Suprapubic skin (tissue), 4 donors: Measurements from ENCODE around the gene PLAGL1. TPM values are rescaled to one million over a fixed set of nuclear protein-coding genes. Genes with fewer than 3 reads are reported as not detected.
"Not testable (repeated sequence)": the region's sequence is repeated elsewhere in the genome, so short reads cannot be mapped to it uniquely, and the experiment has no call there.

ENCODE experiments used
- DNase-seq, 2 donors: peaks; one replicate each; pipeline ENCODE4 v3.0.0-alpha.2; 2019; ENCODE audit warnings: low spot score in 2 of 2
- H3K27ac ChIP-seq: fragments of 200-600 bp; sonication (generic); one replicate; pipeline ENCODE4 v1.5.1; 2019
- H3K27me3 ChIP-seq: fragments of 200-600 bp; sonication (generic); one replicate; pipeline ENCODE4 v1.5.1; 2019
- H3K36me3 ChIP-seq: fragments of 200-600 bp; sonication (generic); one replicate; pipeline ENCODE4 v1.5.1; 2019
- H3K4me1 ChIP-seq: fragments of 200-600 bp; sonication (generic); one replicate; pipeline ENCODE4 v1.5.1; 2019
- H3K4me3 ChIP-seq: fragments of 200-600 bp; sonication (generic); one replicate; pipeline ENCODE4 v1.5.1; 2019; ENCODE audit warnings: mild to moderate bottlenecking
- H3K9me3 ChIP-seq: fragments of 200-600 bp; sonication (generic); one replicate; pipeline ENCODE4 v1.5.1; 2019
- CTCF ChIP-seq, 2 donors: fragments of 200-600 bp in 1 of 2; fragments of 450-650 bp in 1 of 2; sonication (generic) in 1 of 2; IDR thresholded peaks; one replicate each; pipeline ENCODE4 v1.5.1; 2016 to 2019; ENCODE audit warnings: antibody characterized with exemption in 2 of 2, mild to moderate bottlenecking in 1 of 2, moderate library complexity in 1 of 2
- EP300 ChIP-seq: sonication (generic); formaldehyde crosslinking; IDR thresholded peaks from one replicate; pipeline ENCODE4 v1.6.1; 2017; ENCODE audit warnings: antibody characterized with exemption
- POLR2A ChIP-seq, 2 donors: fragments of 450-650 bp; IDR thresholded peaks; one replicate each; pipeline ENCODE4 v1.6.1; 2017; ENCODE audit warnings: antibody characterized with exemption in 2 of 2, mild to moderate bottlenecking in 2 of 2, moderate library complexity in 2 of 2
- POLR2AphosphoS5 ChIP-seq, 3 donors: sonication (generic); formaldehyde crosslinking; IDR thresholded peaks; one replicate each; pipeline ENCODE4 v1.6.1; 2017; ENCODE audit warnings: antibody characterized with exemption in 3 of 3
- WGBS: methylation state at CpG from one replicate; pipeline ENCODE4 v1.1.5; 2018; 5-methylcytosine and 5-hydroxymethylcytosine counted together
- total RNA-seq, 4 donors: library from RNA; depleted of rRNA; stranded (reverse); fragments of >200 nt; gene quantifications; one replicate each; pipeline ENCODE4 v1.1.0, GENCODE V29; 2016

PLAGL1 gene
- total RNA-seq, 4 donors from 2014 or later: 43.7 to 57.0 (median 51.2) TPM

- TF ChIP-seq POLR2A (IDR thresholded peaks at IDR 0.05) (no peak), POLR2AphosphoS5 (IDR thresholded peaks at IDR 0.05) (no peak), EP300 (no peak), CTCF (IDR thresholded peaks at IDR 0.05) (no peak)
- Histone ChIP-seq H3K36me3 (no peaks in the 10 kb centered on the region), H3K27me3 (no peaks in the 10 kb centered on the region), H3K4me1 (no peaks in the 10 kb centered on the region), H3K27ac (no peak overlapping the region), H3K9me3 (no peaks in the 10 kb centered on the region), H3K4me3 (no peak overlapping the region)
- 88% methylated on average over 5 of the region's 5 CpGs for WGBS
- no peak for DNase-seq
These were observed 9.4 kb upstream of the PLAGL1 start for GRCh38 chr6:144017166-144018094.

GRCh38 chr6:144013486-144013909 is 5.4 kb upstream of the PLAGL1 start:
- 10% methylated on average over 8 of the region's 8 CpGs for WGBS
- Histone ChIP-seq H3K27me3 (no peaks in the 10 kb centered on the region), H3K36me3 (no peaks in the 10 kb centered on the region), H3K4me1 (no peaks in the 10 kb centered on the region), H3K27ac (no peak overlapping the region), H3K4me3 (no peak overlapping the region), H3K9me3 (no peaks in the 10 kb centered on the region)
- TF ChIP-seq POLR2AphosphoS5 (IDR thresholded peaks at IDR 0.05) (no peak), CTCF (IDR thresholded peaks at IDR 0.05) (peak; percentile 69 to 83), POLR2A (IDR thresholded peaks at IDR 0.05) (no peak)
- DNase-seq: peak; percentile 83

- H3K27me3 ChIP-seq: no peaks in the 10 kb centered on the region
- H3K27ac ChIP-seq: no peak overlapping the region
- no peaks in the 10 kb centered on the region for H3K4me1 ChIP-seq
- no peak for DNase-seq
- no peak overlapping the region for H3K4me3 ChIP-seq
- H3K36me3 ChIP-seq: no peaks in the 10 kb centered on the region
- H3K9me3 ChIP-seq: no peaks in the 10 kb centered on the region
- WGBS: 87% methylated on average over 1 of the region's 1 CpG
- no peak for TF ChIP-seq CTCF (IDR thresholded peaks at IDR 0.05)
- no peak for TF ChIP-seq POLR2AphosphoS5 (IDR thresholded peaks at IDR 0.05)
- no peak for TF ChIP-seq POLR2A (IDR thresholded peaks at IDR 0.05)
- no peak for TF ChIP-seq EP300
These were observed 4.5 kb upstream of the PLAGL1 start for GRCh38 chr6:144012534-144012933.

GRCh38 chr6:144009628-144010027 is 1.6 kb upstream of the PLAGL1 start:
- H3K36me3 ChIP-seq, H3K4me1 ChIP-seq, DNase-seq, H3K4me3 ChIP-seq, H3K27ac ChIP-seq, H3K27me3 ChIP-seq, H3K9me3 ChIP-seq: not testable (repeated sequence)
- WGBS: 96% methylated on average over 2 of the region's 2 CpGs

GRCh38 chr6:144008846-144009245 is 787 bp upstream of the PLAGL1 start:
- Histone ChIP-seq H3K4me1 (no peaks in the 10 kb centered on the region), H3K27me3 (no peaks in the 10 kb centered on the region), H3K9me3 (no peaks in the 10 kb centered on the region), H3K36me3 (no peaks in the 10 kb centered on the region), H3K27ac (no peak overlapping the region), H3K4me3 (peak overlapping the region; percentile 70)
- TF ChIP-seq POLR2AphosphoS5 (IDR thresholded peaks at IDR 0.05): no peak
- no peak for TF ChIP-seq CTCF (IDR thresholded peaks at IDR 0.05)
- no peak for TF ChIP-seq POLR2A (IDR thresholded peaks at IDR 0.05)
- no peak for TF ChIP-seq EP300
- 91% methylated on average over 9 of the region's 9 CpGs for WGBS
- no peak for DNase-seq
